Tibial nerve (tissue), 4 donors: ENCODE results near the gene DGLUCY. TPM values are rescaled to one million over a fixed set of nuclear protein-coding genes. Genes with fewer than 3 reads are reported as not detected.
"Not testable (repeated sequence)": the region's sequence is repeated elsewhere in the genome, so short reads cannot be mapped to it uniquely, and the experiment has no call there.

Source experiments
- DNase-seq, 2 donors: peaks; one replicate each; pipeline ENCODE4 v3.0.0-alpha.2; 2019; ENCODE audit warnings: low spot score in 2 of 2
- H3K27ac ChIP-seq, 4 donors: fragments of 200-600 bp; sonication (generic) in 3 of 4; one replicate each; pipeline ENCODE4 v1.5.1; 2017 to 2019; ENCODE audit warnings: mild to moderate bottlenecking in 1 of 4
- H3K27me3 ChIP-seq, 2 donors: fragments of 200-600 bp; sonication (generic) in 1 of 2; one replicate each; pipeline versions ENCODE4 v1.5.1 to v1.6.0; 2017 to 2019
- H3K36me3 ChIP-seq, 3 donors: fragments of 200-600 bp; sonication (generic); one replicate each; pipeline ENCODE4 v1.5.1; 2018 to 2019
- H3K4me1 ChIP-seq, 4 donors: fragments of 200-600 bp; sonication (generic) in 3 of 4; one replicate each; pipeline ENCODE4 v1.5.1; 2017 to 2019
- H3K4me3 ChIP-seq, 4 donors: fragments of 200-600 bp; sonication (generic) in 3 of 4; one replicate each; pipeline ENCODE4 v1.5.1; 2017 to 2019; ENCODE audit warnings: mild to moderate bottlenecking in 1 of 4, moderate library complexity in 1 of 4
- H3K9me3 ChIP-seq, 4 donors: fragments of 200-600 bp; sonication (generic) in 3 of 4; one replicate each; pipeline ENCODE4 v1.5.1; 2017 to 2019
- EP300 ChIP-seq, 2 donors: sonication (generic); formaldehyde crosslinking; IDR thresholded peaks; one replicate each; pipeline ENCODE4 v1.6.1; 2017; ENCODE audit warnings: antibody characterized with exemption in 2 of 2, mild to moderate bottlenecking in 1 of 2
- POLR2A ChIP-seq, 2 donors: fragments of 450-650 bp; IDR thresholded peaks; one replicate each; pipeline ENCODE4 v1.6.1; 2017; ENCODE audit warnings: antibody characterized with exemption in 2 of 2, mild to moderate bottlenecking in 2 of 2, moderate library complexity in 2 of 2
- WGBS, 2 donors: methylation state at CpG; one replicate each; pipeline ENCODE4 v1.1.5; 2018; 5-methylcytosine and 5-hydroxymethylcytosine counted together
- total RNA-seq, 4 donors: library from RNA; depleted of rRNA; stranded (reverse); fragments of >200 nt; gene quantifications; one replicate each; pipeline ENCODE4 v1.1.0, GENCODE V29; 2016
- TF ChIP-seq, protein P1 (sequence below), 5 experiments: fragments of 200-600 bp in 3 of 5; fragments of 450-650 bp in 2 of 5; sonication (generic) in 3 of 5; IDR thresholded peaks; one replicate each; pipeline ENCODE4 v1.5.1; 2016 to 2019; ENCODE audit warnings: antibody characterized with exemption in 5 of 5, mild to moderate bottlenecking in 3 of 5, moderate library complexity in 2 of 5

The DGLUCY gene
- total RNA-seq, 4 donors from 2014 or later: 41.6 to 55.5 (median 46.5) TPM

DNA sequence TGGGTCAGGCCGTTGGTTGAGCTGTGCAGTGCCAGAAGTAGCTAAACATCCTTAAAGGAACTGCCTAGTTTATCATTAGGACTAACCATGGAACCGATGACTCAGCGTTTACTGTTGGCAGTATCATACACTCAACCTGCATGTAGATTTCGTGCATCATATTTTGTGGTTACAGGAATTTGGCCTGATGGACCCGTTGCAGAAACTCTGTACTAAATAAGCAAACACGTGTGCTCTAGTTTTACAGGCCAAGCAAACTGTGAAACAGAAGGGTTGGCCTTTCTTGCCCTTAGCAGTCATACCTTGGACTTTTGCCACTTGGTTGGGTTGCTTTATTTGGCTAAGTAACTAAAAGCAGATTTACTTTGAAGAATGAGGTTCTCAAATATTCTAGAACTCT, 35.6 kb downstream of the DGLUCY start:
- H3K27ac ChIP-seq: peak overlapping the region in 1 of 4 donors; percentile 55
- DNase-seq: peak; percentile 20 to 80

DNA sequence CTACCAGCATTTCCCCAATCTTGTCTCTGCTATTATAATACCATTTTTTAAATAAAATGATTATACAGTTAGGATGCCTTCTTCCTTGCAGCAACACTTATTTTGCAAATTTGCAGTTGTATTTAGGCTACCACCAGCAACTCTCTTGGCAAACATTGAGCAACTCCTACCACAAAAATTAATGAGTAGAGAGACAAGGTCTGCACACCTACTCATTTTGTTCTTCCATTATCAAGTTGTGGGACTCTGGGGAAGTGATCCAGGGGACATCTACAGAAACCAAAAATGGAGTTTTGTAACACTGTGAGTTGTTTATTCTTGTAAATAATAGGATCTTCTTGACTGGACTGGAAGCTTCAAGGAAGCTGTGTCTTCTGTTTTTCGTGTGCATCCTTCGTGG, 38.6 kb downstream of the DGLUCY start:
- H3K27me3 ChIP-seq: no peaks in the 10 kb centered on the region
- no peak overlapping the region for H3K27ac ChIP-seq
- WGBS, 2 donors: 69 to 88% methylated on average over 2 of the region's 2 CpGs
- no peaks in the 10 kb centered on the region for H3K9me3 ChIP-seq
- peaks cover 0 to 17% (median 0%) of the 10 kb centered on the region in 4 donors for H3K4me1 ChIP-seq
- no peak for DNase-seq
- H3K4me3 ChIP-seq: no peak overlapping the region
- peaks cover 0 to 14% (median 0%) of the 10 kb centered on the region in 3 donors for H3K36me3 ChIP-seq
- TF ChIP-seq, protein P1, sequence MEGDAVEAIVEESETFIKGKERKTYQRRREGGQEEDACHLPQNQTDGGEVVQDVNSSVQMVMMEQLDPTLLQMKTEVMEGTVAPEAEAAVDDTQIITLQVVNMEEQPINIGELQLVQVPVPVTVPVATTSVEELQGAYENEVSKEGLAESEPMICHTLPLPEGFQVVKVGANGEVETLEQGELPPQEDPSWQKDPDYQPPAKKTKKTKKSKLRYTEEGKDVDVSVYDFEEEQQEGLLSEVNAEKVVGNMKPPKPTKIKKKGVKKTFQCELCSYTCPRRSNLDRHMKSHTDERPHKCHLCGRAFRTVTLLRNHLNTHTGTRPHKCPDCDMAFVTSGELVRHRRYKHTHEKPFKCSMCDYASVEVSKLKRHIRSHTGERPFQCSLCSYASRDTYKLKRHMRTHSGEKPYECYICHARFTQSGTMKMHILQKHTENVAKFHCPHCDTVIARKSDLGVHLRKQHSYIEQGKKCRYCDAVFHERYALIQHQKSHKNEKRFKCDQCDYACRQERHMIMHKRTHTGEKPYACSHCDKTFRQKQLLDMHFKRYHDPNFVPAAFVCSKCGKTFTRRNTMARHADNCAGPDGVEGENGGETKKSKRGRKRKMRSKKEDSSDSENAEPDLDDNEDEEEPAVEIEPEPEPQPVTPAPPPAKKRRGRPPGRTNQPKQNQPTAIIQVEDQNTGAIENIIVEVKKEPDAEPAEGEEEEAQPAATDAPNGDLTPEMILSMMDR (IDR thresholded peaks at IDR 0.05): no peak
- TF ChIP-seq POLR2A (IDR thresholded peaks at IDR 0.05) (no peak), EP300 (IDR thresholded peaks at IDR 0.05) (no peak)

More for the DNA sequence above, 35.6 kb downstream of the DGLUCY start:
- 46 to 48% methylated on average over 6 of the region's 6 CpGs for whole genome bisulfite sequencing, 2 donors
- H3K4me3 ChIP-seq: no peak overlapping the region
- no peaks in the 10 kb centered on the region for H3K27me3 ChIP-seq
- TF ChIP-seq, protein P1 (IDR thresholded peaks at IDR 0.05): no peak
- TF ChIP-seq EP300 (IDR thresholded peaks at IDR 0.05): peak; percentile 53 to 88
- H3K4me1 ChIP-seq: peaks cover 0 to 10% (median 0%) of the 10 kb centered on the region in 4 donors
- peaks cover 0 to 32% (median 0%) of the 10 kb centered on the region in 3 donors for H3K36me3 ChIP-seq
- no peaks in the 10 kb centered on the region for H3K9me3 ChIP-seq

DNA sequence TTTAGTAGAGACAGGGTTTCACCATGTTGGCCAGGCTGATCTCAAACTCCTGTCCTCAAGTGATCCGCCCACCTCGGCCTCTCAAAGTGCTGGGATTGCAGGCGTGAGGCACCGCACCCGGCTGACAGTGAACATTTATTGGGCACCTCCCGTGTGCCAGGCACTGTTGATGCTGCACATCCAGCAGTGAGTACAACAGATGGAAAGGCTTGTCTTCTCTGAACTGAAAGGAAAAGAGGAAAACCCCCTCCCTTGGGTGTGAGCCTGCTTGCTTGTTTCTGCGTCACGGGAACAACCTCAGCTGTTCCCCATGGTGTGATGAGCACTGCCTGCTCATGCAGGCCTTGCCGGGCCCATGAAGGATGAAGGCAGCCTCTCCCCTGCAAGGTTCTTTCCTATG, 39.5 kb downstream of the DGLUCY start:
- TF ChIP-seq POLR2A (IDR thresholded peaks at IDR 0.05) (no peak), EP300 (IDR thresholded peaks at IDR 0.05) (no peak)
- TF ChIP-seq, protein P1 (IDR thresholded peaks at IDR 0.05): no peak
- no peak for DNase-seq
- Histone ChIP-seq H3K36me3 (peaks cover 4 to 18% (median 6%) of the 10 kb centered on the region in 3 donors), H3K4me1 (peaks cover 0 to 17% (median 0%) of the 10 kb centered on the region in 4 donors), H3K9me3 (no peaks in the 10 kb centered on the region), H3K27me3 (no peaks in the 10 kb centered on the region), H3K4me3 (no peak overlapping the region), H3K27ac (no peak overlapping the region)
- WGBS, 2 donors: 83 to 86% methylated on average over 7 to 9 of the region's 9 CpGs

DNA sequence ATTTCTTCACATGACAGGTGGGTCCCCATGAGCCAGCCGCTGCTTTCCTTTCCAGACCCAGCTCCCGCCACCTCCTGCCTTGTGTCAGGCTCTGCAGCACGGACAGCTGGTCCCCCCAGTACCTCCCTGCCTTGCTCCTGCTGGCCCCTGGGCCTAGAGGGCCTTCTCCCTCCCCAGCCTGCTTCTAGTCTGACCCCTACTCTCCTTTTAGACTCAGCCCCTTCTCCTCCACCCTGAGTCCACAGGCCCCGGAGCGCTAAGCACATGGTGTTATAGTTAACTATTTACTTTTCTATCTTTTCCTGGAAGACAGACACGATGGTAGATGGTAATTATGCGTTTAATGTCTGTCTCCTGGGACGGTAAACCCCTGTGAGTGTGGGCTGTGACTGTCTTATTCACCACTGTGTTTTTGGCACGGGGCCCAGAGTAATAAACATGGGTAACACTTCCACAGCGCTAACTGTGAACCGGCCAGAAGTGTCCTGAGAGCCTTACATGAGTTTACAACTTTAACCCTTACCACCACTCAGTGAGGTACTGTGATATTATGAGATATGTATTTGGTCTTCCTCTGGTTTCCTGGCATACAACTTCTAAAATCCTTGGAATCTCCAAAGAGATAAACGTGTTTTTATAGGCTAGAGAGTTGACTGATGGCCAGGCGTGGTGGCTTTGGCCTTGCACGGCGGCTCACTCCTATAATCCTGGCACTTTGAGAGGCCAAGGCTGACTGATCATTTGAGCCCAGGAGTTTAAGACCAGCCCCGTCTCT, 41.2 kb downstream of the DGLUCY start:
- TF ChIP-seq EP300 (IDR thresholded peaks at IDR 0.05) (no peak), POLR2A (IDR thresholded peaks at IDR 0.05) (no peak)
- TF ChIP-seq, protein P1 (IDR thresholded peaks at IDR 0.05): no peak
- WGBS, 2 donors: 52 to 53% methylated on average over 16 of the region's 16 CpGs
- Histone ChIP-seq H3K27ac (no peak overlapping the region), H3K27me3 (no peaks in the 10 kb centered on the region), H3K4me1 (peaks cover 0 to 9% (median 0%) of the 10 kb centered on the region in 4 donors), H3K36me3 (peaks cover 4 to 33% (median 6%) of the 10 kb centered on the region in 3 donors), H3K4me3 (no peak overlapping the region), H3K9me3 (no peaks in the 10 kb centered on the region)
- peak in 1 of 2 donors; percentile 25 for DNase-seq

GRCh38 chr14:91155626-91156089, 41.8 kb downstream of the DGLUCY start:
- Histone ChIP-seq H3K27ac (no peak overlapping the region), H3K27me3 (no peaks in the 10 kb centered on the region), H3K36me3 (peaks cover 4 to 39% (median 6%) of the 10 kb centered on the region in 3 donors), H3K4me1 (peaks cover 0 to 9% (median 0%) of the 10 kb centered on the region in 4 donors), H3K9me3 (no peaks in the 10 kb centered on the region), H3K4me3 (no peak overlapping the region)
- TF ChIP-seq POLR2A (IDR thresholded peaks at IDR 0.05) (no peak), EP300 (IDR thresholded peaks at IDR 0.05) (no peak)
- TF ChIP-seq, protein P1 (IDR thresholded peaks at IDR 0.05): no peak
- 94 to 97% methylated on average over 4 of the region's 4 CpGs for WGBS, 2 donors
- DNase-seq: no peak

DNA sequence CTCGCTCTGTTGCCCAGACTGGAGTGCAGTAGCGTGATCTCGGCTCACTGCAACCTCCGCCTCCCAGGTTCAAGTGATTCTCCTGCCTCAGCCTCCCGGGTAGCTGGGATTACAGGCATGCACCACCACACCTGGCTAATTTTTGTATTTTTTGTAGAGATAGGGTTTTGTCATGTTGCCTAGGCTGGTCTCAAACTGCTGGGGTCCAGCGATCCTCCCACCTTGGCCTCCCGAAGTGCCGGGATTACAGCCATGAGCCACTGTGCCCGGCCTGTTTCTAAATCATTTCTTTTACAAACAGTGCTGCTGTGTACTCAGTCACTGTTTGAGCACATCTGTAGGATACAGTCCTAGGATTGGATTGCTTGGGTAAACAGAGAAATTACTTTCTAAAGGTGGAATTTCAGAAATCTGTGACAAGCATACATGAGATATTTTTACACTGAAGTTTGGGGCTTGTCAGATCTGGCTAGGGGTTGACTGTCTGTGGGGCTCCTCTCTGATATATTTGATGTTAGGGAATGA, 42.3 kb downstream of the DGLUCY start:
- peaks cover 4 to 43% (median 6%) of the 10 kb centered on the region in 3 donors for H3K36me3 ChIP-seq
- 84 to 97% methylated on average over 9 of the region's 9 CpGs for WGBS, 2 donors
- not testable (repeated sequence) for DNase-seq, H3K27ac ChIP-seq, H3K4me1 ChIP-seq, H3K27me3 ChIP-seq, H3K4me3 ChIP-seq, H3K9me3 ChIP-seq

DNA sequence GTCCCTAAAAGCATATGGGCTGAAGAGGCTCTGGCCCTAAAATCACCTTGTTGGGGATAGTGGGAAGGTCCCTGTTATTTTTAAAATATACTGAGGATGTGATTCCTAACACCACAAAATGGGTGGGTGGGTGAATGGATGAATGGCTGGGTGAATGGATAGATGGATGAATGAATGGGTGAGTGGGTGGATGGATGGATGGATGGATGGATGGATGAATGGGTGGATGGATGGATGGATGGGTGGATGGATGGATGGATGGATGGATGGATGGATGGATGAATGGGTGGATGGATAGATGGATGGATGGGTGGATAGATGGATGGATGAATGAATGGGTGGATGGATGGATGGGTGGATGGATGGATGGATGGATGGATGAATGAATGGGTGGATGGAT, 43.0 kb downstream of the DGLUCY start:
- H3K4me1 ChIP-seq, H3K9me3 ChIP-seq, DNase-seq, H3K27me3 ChIP-seq, H3K27ac ChIP-seq, H3K4me3 ChIP-seq: not testable (repeated sequence)
- H3K36me3 ChIP-seq: peaks cover 4 to 48% (median 6%) of the 10 kb centered on the region in 3 donors
